Amniotic stem cell (primary cell): Measurements from ENCODE around the gene NTNG2.
A peak's percentile ranks its signal among the peaks of the same experiment; 100 is the strongest.

Experiments used
- DNase-seq: peaks from one replicate; lab custom pipeline; 2025; lab: John Stamatoyannopoulos, UW

Gene NTNG2

GRCh38 chr9:132147331-132147730, 14.5 kb upstream of the NTNG2 start:
- no peak for DNase-seq

DNA sequence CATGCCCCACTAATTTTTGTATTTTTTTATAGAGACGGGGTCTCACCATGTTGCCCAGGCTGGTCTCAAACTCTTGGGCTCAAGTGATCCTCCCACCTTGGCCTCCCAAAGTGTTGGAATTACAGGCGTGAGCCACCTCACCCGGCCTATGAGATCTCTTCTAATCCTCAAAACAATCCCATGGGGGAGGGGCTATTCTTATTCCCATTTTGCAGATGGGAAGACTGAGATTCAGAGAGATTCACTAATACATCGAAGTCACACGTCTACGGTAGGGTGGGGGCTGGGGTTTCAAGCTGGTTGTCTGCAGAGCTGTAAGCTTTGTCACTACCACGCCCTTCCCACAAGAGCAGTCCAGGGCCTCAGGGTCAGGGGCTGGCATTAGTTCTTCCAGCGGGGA, 14.0 kb upstream of the NTNG2 start:
- no peak for DNase-seq

DNA sequence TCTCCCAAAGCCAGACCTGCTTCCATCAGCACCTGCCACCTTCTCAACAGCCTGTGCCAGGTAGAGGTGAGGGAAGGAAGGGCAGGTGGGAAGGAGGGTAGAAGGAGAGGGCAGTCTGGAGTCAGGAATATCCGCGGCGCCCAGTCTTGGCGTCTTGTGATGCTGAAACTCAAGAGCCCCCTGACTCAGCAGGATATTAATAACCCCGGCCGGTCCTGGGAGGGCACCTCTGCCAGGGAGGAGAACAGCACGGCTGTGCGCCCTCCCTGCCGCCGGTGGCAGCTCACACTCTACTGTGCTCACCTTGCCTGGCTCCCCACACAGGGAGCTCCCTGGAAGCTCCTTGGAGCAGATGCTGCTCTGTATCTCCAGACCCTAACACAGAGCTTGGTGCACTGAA, 11.6 kb upstream of the NTNG2 start:
- no peak for DNase-seq

GRCh38 chr9:132151118-132151517, 10.7 kb upstream of the NTNG2 start:
- DNase-seq, result no peak

DNA sequence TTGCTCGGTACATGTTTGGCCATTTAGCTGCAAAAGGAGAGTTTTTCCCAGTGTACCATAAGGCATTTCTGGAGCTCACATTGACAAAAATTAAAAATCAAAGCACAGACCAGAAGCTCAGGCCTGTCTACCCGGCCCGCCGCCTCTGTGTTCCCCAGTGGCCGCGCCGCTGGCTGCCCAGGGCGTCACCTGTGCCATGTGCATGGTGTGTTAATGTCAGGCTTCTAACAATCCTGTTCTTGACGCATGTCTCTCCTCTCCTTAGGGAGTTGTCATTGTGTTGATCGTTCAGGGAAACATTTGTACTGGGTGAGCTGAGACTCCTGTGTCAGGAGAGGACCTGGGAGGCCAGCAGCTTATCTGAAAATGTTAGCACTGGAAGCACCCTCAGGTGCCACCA, 9.6 kb upstream of the NTNG2 start:
- DNase-seq, result no peak

DNA sequence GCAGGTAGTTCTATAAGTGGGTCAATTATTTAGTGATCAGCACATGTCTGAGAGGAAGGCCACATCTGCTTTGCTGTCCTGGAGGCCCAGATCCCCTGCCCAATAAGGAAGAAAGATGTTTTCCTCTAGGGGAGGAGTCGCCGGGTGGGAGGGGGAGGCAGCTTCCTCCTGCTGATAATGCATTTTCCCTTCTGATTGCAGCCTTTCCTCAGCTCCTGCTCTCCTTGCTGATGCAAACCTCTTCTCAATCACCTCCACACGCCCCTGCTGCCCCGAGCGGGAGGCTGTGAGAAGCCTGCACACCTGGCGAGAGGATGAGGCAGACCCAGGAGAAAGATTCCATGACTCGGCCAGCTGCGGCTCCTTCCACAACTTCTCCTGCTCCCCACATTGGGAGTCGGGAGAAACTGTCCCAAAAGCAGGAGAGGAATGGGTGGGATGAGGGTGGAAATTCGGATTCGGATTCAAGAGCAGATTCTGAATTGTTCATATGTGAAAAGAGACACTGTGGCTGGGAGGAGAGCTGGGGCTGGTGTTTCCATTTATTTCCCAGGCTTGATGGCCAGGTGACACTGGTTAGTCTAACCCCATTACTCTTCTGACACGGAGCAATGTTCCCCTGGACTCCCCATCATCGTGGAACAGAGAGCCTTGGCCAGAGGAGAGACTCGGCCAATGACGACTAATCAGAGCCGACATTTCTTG, 6.8 kb upstream of the NTNG2 start:
- no peak for DNase-seq

- no peak for DNase-seq
Observed at GRCh38 chr9:132155568-132155895, 6.3 kb upstream of the NTNG2 start.

DNA sequence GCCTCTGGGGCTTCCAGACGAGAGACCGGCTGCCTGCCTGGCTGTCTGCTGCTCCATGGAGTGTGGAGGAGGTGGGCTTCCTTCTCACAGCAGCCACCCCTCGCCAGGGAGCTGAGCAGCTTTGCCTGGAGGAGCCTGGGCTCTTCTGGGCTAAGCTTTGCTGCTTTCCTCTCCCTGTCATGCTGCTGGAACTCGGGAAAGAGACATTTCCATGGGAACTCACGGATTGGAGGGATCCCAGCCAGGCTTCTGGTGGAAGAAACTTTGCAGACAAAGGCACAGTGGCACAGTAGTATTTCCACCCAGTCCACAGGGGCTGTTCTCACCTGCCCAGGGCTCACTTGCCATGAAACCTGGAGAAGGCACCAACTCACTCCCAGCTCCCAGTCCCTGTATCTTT, 5.6 kb upstream of the NTNG2 start:
- no peak for DNase-seq

DNA sequence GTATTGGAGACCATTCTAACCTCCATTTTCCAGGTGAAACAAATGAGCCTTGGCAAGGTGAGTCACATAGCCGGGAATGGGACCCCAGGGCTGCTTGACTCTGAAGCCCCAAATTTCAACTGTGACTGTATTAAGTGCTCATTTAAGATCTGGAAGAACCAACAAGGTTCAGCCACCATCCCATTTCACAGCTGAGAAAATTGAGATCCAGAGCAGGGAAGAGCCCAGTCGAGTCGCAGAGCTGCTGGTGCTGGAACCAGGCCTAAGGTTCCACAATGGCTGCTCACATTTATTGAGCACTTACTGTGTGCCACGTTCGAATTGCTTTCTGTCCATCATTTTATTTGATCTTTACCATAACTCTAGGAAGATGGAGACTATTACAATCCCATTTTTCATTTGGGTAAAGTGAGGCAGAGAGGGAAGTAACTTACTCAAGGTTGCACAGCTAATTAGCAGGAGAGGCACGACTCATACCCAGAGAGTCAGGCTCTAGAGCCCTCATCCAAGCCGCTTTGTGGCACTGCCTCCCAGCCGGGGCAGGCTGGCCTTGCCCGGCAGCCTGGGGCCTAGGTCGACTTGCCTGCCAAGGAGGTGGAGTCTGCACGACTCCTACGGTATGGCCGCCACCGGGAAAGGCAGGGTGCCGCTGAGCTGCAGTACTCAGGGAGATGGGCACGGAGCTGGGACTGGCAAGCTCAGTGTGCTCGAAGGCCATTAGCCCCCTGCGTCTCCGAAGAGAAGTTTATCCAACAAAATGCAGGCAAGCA, 4.3 kb upstream of the NTNG2 start:
- no peak for DNase-seq

- DNase-seq, result peak; percentile 40
Observed at GRCh38 chr9:132160802-132161742, 786 bp upstream of the NTNG2 start.

DNA sequence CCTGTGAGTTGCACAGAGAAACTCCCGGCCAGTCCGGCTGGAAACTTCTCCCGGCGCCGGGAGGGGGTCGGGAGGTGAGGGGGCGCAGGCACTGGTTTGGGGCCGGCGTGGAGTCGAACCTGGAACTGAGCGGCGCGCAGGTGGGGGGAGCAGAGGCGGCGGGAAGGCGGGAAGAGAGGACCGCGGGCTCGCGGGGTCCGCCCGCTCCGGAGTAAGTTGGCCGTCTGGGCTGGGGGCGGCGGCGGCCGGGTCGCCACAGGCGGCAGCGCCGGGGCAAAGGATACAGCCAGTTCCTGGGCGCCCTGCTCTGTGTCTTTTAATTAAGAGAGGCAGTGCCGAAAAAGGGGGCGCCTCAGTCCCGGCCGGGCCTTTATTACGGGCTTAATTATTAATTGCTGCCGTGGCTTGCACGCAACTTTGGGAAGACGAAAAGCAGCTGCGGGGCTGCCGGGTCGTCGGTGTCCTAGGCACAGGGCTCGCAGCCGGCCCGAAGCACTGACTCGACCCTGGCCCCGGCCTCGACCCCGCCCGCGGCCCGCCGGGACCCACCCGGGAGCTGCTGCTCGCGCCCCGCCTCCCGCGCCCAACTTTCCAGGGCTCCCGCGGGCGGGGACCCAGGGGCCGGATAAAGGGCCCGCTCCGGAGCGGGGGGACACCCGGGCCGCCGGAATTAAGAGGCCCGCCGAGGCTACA, 1.1 kb downstream of the NTNG2 start:
- no peak for DNase-seq

GRCh38 chr9:132163457-132163875, 1.6 kb downstream of the NTNG2 start:
- no peak for DNase-seq

GRCh38 chr9:132163876-132164603, 2.2 kb downstream of the NTNG2 start:
- DNase-seq, result no peak

DNA sequence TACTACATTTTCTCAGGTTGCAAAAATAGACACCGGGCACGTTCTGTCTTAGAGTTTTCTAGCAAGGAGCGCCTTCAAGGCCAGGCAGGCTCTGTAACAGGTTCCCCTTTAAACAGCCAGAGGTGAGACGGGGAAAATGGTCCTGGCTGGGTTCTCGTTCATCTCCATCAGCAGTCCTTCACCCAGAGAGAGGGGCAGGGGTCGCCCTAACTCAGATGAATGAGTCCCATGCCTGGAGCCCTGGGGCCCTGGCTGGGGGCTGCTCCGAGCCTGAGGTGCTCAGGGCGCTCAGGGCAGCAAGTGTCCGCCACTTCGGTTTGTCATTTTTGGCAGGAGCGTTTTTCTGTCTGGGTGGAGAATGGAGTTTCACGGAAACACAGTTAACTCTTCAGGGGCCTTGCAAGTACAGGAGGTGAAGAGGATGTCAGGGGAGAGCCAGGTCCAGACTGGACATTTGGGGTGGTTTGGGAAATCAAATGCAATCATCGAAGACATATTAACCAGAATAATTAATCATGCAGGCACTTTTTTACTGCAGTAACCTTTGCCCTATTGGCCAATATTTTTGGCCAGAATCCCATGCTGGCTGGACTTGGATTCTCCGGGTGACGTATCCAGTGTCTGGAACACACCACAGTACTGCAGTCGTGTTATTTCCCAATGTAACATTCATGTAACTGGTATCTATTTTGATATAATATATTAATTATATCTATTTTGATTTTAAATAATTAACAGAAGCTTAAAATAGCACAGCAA, 2.9 kb downstream of the NTNG2 start:
- no peak for DNase-seq

GRCh38 chr9:132166599-132166998, 4.7 kb downstream of the NTNG2 start:
- DNase-seq, result no peak

DNA sequence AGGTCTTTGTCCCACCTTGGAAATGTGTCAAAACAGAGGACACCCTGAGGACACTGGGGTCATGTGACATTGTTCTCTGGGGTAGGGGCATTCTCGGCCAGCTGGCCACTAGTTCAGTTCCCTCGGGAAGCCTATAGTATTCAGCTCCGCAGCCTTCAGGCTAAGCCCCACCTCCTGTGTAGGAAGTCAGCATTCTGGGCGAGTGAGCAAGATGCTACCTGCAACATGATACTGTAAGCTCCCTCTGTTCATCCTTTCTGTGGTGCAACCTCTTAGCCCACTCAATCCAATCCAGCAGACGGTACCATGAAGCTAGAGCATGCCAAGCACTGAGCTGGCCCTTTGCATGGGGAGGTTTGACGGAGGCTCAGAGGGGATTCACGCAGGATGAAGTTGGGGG, 5.3 kb downstream of the NTNG2 start:
- DNase-seq, result no peak

- DNase-seq, result no peak
Observed at GRCh38 chr9:132168347-132168746, 6.5 kb downstream of the NTNG2 start.

DNA sequence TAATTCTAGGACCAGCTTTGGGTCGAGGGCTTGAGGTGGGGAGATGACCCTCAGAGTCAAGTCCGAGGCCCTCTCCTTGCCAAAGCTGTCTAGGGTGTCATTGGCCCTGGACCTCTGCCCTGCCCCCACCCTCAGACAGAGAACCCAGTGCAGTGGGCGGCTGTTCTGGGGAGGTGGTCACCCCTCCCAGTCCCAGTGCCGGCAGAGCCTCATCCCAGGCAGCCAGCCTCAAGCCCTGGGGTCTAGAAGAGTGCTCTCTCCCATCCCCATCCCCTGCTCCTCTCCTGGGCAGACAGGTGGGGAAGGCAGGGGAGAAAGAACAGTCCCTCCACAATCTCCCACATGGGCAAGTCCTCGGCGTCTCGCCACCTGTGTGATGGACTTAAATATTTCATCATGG, 7.0 kb downstream of the NTNG2 start:
- DNase-seq, result no peak

DNA sequence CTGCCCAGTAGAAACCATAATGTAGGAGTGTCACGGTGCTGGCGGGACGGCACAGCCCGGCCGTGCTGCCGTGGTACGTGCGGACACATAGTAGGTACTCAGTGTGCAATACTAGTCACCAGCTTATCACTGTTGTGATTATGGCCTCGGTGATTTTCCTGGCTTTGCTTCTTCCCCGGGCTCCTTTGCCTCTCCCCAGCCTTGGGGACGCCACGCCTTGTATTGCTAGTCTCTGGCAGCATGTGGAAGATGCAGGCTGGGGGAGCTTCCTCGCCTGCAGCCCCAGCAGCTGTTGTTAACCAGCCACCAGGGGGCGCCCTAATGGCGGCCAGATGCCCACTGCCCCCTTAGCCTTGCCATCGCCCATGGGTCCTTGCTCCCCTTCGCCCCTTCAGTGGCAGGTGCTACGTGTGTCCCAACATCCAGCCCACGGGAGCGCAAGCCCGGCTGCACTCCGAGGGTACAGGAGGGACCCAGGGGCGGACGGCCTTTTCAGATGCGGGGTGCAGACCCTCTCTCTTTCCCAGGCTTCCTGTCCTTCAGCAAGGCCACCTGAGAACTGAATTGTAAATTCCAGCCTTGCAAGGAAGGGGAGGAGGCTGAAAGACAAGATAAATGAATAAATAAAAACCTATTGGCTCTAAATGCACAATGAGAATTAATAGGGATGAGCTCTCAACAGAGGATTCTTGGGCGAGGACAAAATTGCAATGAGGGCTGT, 8.0 kb downstream of the NTNG2 start:
- peak; percentile 7 for DNase-seq

- no peak for DNase-seq
Observed at GRCh38 chr9:132171702-132172101, 9.8 kb downstream of the NTNG2 start.
